Thyroid gland (tissue), 4 donors: ENCODE measurements around the gene CC2D2A. TPM values are rescaled to one million over a fixed set of nuclear protein-coding genes. Genes with fewer than 3 reads are reported as not detected.

ENCODE experiments used
- DNase-seq, 2 donors: peaks; one replicate each; pipeline ENCODE4 v3.0.0-alpha.2; 2019
- H3K27ac ChIP-seq, 3 donors: fragments of 200-600 bp; sonication (generic); 1 replicate in 2 of 3; 2 replicates in 1 of 3; pipeline ENCODE4 v1.5.1; 2016 to 2019; ENCODE audit warnings: mild to moderate bottlenecking in 1 of 3, moderate library complexity in 1 of 3
- H3K27me3 ChIP-seq: fragments of 200-600 bp; sonication (generic); one replicate; pipeline ENCODE4 v1.5.1; 2019
- H3K36me3 ChIP-seq, 2 donors: fragments of 200-600 bp; sonication (generic); one replicate each; pipeline ENCODE4 v1.5.1; 2016 to 2019
- H3K4me1 ChIP-seq, 2 donors: fragments of 200-600 bp; sonication (generic); one replicate each; pipeline ENCODE4 v1.5.1; 2017 to 2019
- H3K4me3 ChIP-seq, 3 donors: fragments of 200-600 bp; sonication (generic); replicated peaks in 1 of 3; 1 replicate in 2 of 3; 2 replicates in 1 of 3; pipeline ENCODE4 v1.5.1; 2016; ENCODE audit warnings: mild to moderate bottlenecking in 1 of 3
- H3K9me3 ChIP-seq: fragments of 200-600 bp; sonication (generic); one replicate; pipeline ENCODE4 v1.5.1; 2017
- CTCF ChIP-seq, 6 experiments: fragments of 200-600 bp in 3 of 6; fragments of 450-650 bp in 3 of 6; sonication (generic) in 3 of 6; IDR thresholded peaks; one replicate each; pipeline ENCODE4 v1.5.1; 2016 to 2019; ENCODE audit warnings: antibody characterized with exemption in 6 of 6, mild to moderate bottlenecking in 2 of 6, inconsistent platforms in 1 of 6, moderate library complexity in 1 of 6
- POLR2A ChIP-seq, 2 donors: fragments of 450-650 bp; IDR thresholded peaks; one replicate each; pipeline ENCODE4 v1.6.1; 2017; ENCODE audit warnings: antibody characterized with exemption in 2 of 2, mild to moderate bottlenecking in 2 of 2, moderate library complexity in 1 of 2
- WGBS, 2 donors: methylation state at CpG; one replicate each; pipeline ENCODE4 v1.1.5; 2017; 5-methylcytosine and 5-hydroxymethylcytosine counted together
- intact Hi-C: fragments of 100-400 bp; cut with DNase I; formaldehyde crosslinking; loops from one replicate; pipeline ENCODE4 v1.15.1; 2023
- total RNA-seq, 4 donors: library from RNA; depleted of rRNA; stranded (reverse); fragments of >200 nt; gene quantifications; one replicate each; pipeline ENCODE4 v1.2.3, GENCODE V29; 2016

CC2D2A gene
- total RNA-seq, 4 donors from 2014 or later = 13.6 to 25.1 (median 18.7) TPM

GRCh38 chr4:15531792-15532191 is 62.1 kb downstream of the CC2D2A start:
- WGBS, 2 donors = 96 to 98% methylated on average over 3 of the region's 3 CpGs
- H3K4me3 ChIP-seq = no peak overlapping the region
- no peaks in the 10 kb centered on the region for H3K36me3 ChIP-seq
- TF ChIP-seq POLR2A (IDR thresholded peaks at IDR 0.05) (no peak), CTCF (IDR thresholded peaks at IDR 0.05) (no peak)
- no peaks in the 10 kb centered on the region for H3K9me3 ChIP-seq
- DNase-seq = no peak
- no peaks in the 10 kb centered on the region for H3K27me3 ChIP-seq
- H3K4me1 ChIP-seq = no peaks in the 10 kb centered on the region
- intact Hi-C loops = no loop called here
- H3K27ac ChIP-seq = no peak overlapping the region

GRCh38 chr4:15533817-15534216 is 64.1 kb downstream of the CC2D2A start:
- no peak overlapping the region for H3K27ac ChIP-seq
- H3K27me3 ChIP-seq = no peaks in the 10 kb centered on the region
- TF ChIP-seq POLR2A (IDR thresholded peaks at IDR 0.05) (no peak), CTCF (IDR thresholded peaks at IDR 0.05) (no peak)
- no peaks in the 10 kb centered on the region for H3K4me1 ChIP-seq
- no peaks in the 10 kb centered on the region for H3K36me3 ChIP-seq
- intact Hi-C loops = no loop called here
- DNase-seq = no peak
- no peak overlapping the region for H3K4me3 ChIP-seq
- H3K9me3 ChIP-seq = no peaks in the 10 kb centered on the region
- 96 to 98% methylated on average over 2 of the region's 2 CpGs for WGBS, 2 donors

GRCh38 chr4:15535599-15535998 is 65.9 kb downstream of the CC2D2A start:
- Histone ChIP-seq H3K4me1 (no peaks in the 10 kb centered on the region), H3K4me3 (no peak overlapping the region), H3K9me3 (no peaks in the 10 kb centered on the region), H3K27me3 (no peaks in the 10 kb centered on the region), H3K36me3 (no peaks in the 10 kb centered on the region), H3K27ac (no peak overlapping the region)
- DNase-seq = no peak
- WGBS, 2 donors = 94 to 99% methylated on average over 6 of the region's 6 CpGs
- TF ChIP-seq POLR2A (IDR thresholded peaks at IDR 0.05) = no peak
- no peak for TF ChIP-seq CTCF (IDR thresholded peaks at IDR 0.05)
- intact Hi-C loops = no loop called here

- H3K27ac ChIP-seq = no peak overlapping the region
- no peaks in the 10 kb centered on the region for H3K27me3 ChIP-seq
- 77 to 79% methylated on average over 7 of the region's 7 CpGs for WGBS, 2 donors
- no peaks in the 10 kb centered on the region for H3K4me1 ChIP-seq
- no peak for TF ChIP-seq CTCF (IDR thresholded peaks at IDR 0.05)
- no peak for TF ChIP-seq POLR2A (IDR thresholded peaks at IDR 0.05)
- no peak overlapping the region for H3K4me3 ChIP-seq
- H3K36me3 ChIP-seq = no peaks in the 10 kb centered on the region
- no peaks in the 10 kb centered on the region for H3K9me3 ChIP-seq
- DNase-seq = no peak
- intact Hi-C loops = no loop called here
Measured at GRCh38 chr4:15536552-15537499, 67.1 kb downstream of the CC2D2A start.

- TF ChIP-seq CTCF (IDR thresholded peaks at IDR 0.05) (no peak), POLR2A (IDR thresholded peaks at IDR 0.05) (no peak)
- intact Hi-C loops = no loop called here
- Histone ChIP-seq H3K9me3 (no peaks in the 10 kb centered on the region), H3K4me1 (peaks cover 0 to 5% of the 10 kb centered on the region in 2 donors), H3K27me3 (no peaks in the 10 kb centered on the region), H3K27ac (no peak overlapping the region), H3K4me3 (no peak overlapping the region), H3K36me3 (no peaks in the 10 kb centered on the region)
- 95% methylated on average over 5 of the region's 5 CpGs for WGBS, 2 donors
- DNase-seq = no peak
Measured at GRCh38 chr4:15541941-15542340, 72.3 kb downstream of the CC2D2A start.
